ENCODE measurements around the gene GMPR. TPM values are rescaled to one million over a fixed set of nuclear protein-coding genes. Genes with fewer than 3 reads are reported as not detected.
A peak's percentile ranks its signal among the peaks of the same experiment; 100 is the strongest.

The GMPR gene
- total and polyA plus RNA-seq, 8 donors, result 9.8 to 46.3 (median 26.9) TPM

- no peak for DNase-seq
- intact Hi-C loops (cut with DNase I; ENCODE audit: low total_unique reads), result no loop called here
- no peak for TF ChIP-seq POLR2A (IDR thresholded peaks at IDR 0.05)
Observed at GRCh38 chr6:16237242-16237641, 1.1 kb upstream of the GMPR start.

GRCh38 chr6:16238963-16239797, 793 bp downstream of the GMPR start:
- Histone ChIP-seq H3K9me3 (no peaks in the 10 kb centered on the region), H3K27me3 (no peaks in the 10 kb centered on the region), H3K36me3 (no peaks in the 10 kb centered on the region), H3K27ac (peak overlapping the region; percentile 72 to 88 (median 76)), H3K4me3 (peak overlapping the region; percentile 71 to 76 (median 73)), H3K4me1 (peaks cover 31 to 68% (median 52%) of the 10 kb centered on the region in 4 donors)
- WGBS, 5 donors, result 5 to 12% (median 6%) methylated on average over 32 to 34 of the region's 34 CpGs
- TF ChIP-seq POLR2A (IDR thresholded peaks at IDR 0.05), result peak in 1 of 4 donors; percentile 7
- no peak for TF ChIP-seq EP300 (IDR thresholded peaks at IDR 0.05)
- TF ChIP-seq CTCF (IDR thresholded peaks at IDR 0.05), result peak in 5 of 7 experiments; percentile 43 to 55 (median 52)
- TF ChIP-seq POLR2AphosphoS5 (IDR thresholded peaks at IDR 0.05), result peak; percentile 15 to 75 (median 45)
- intact Hi-C loops (cut with DNase I; ENCODE audit: low total_unique reads), result no loop called here
- DNase-seq, result peak; percentile 68 to 80

More at GRCh38 chr6:16237242-16237641, 1.1 kb upstream of the GMPR start:
- Histone ChIP-seq H3K36me3 (no peaks in the 10 kb centered on the region), H3K4me3 (no peak overlapping the region), H3K4me1 (peaks cover 18 to 50% (median 38%) of the 10 kb centered on the region in 4 donors), H3K9me3 (no peaks in the 10 kb centered on the region), H3K27ac (peak overlapping the region in 4 of 5 donors; percentile 48 to 88 (median 74)), H3K27me3 (no peaks in the 10 kb centered on the region)
- 87 to 90% (median 89%) methylated on average over 7 of the region's 7 CpGs for WGBS, 5 donors

GRCh38 chr6:16239798-16240123, 1.4 kb downstream of the GMPR start:
- H3K4me1 ChIP-seq, result peaks cover 36 to 74% (median 57%) of the 10 kb centered on the region in 4 donors
- no peaks in the 10 kb centered on the region for H3K27me3 ChIP-seq
- intact Hi-C loops (cut with DNase I; ENCODE audit: low total_unique reads), result no loop called here
- WGBS, 5 donors, result 17 to 53% (median 24%) methylated on average over 4 to 5 of the region's 5 CpGs
- peak overlapping the region; percentile 71 to 76 (median 73) for H3K4me3 ChIP-seq
- peak overlapping the region; percentile 72 to 88 (median 76) for H3K27ac ChIP-seq
- TF ChIP-seq POLR2A (IDR thresholded peaks at IDR 0.05), result peak in 1 of 4 donors; percentile 7
- TF ChIP-seq POLR2AphosphoS5 (IDR thresholded peaks at IDR 0.05), result no peak
- H3K36me3 ChIP-seq, result no peaks in the 10 kb centered on the region
- no peaks in the 10 kb centered on the region for H3K9me3 ChIP-seq
- DNase-seq, result peak in 1 of 2 donors; percentile 74

- WGBS, 5 donors, result 86 to 92% (median 87%) methylated on average over 9 to 12 of the region's 12 CpGs
- DNase-seq, result no peak
- peaks cover 0 to 6% (median 0%) of the 10 kb centered on the region in 4 donors for H3K36me3 ChIP-seq
- H3K4me1 ChIP-seq, result peaks cover 45 to 81% (median 60%) of the 10 kb centered on the region in 4 donors
- no peaks in the 10 kb centered on the region for H3K27me3 ChIP-seq
- no peak overlapping the region for H3K4me3 ChIP-seq
- no peaks in the 10 kb centered on the region for H3K9me3 ChIP-seq
- intact Hi-C loops (cut with DNase I; ENCODE audit: low total_unique reads), result no loop called here
- H3K27ac ChIP-seq, result no peak overlapping the region
- TF ChIP-seq POLR2AphosphoS5 (IDR thresholded peaks at IDR 0.05) (no peak), POLR2A (IDR thresholded peaks at IDR 0.05) (no peak), CTCF (IDR thresholded peaks at IDR 0.05) (no peak), EP300 (IDR thresholded peaks at IDR 0.05) (no peak)
Observed at GRCh38 chr6:16240589-16241320, 2.4 kb downstream of the GMPR start.

GRCh38 chr6:16241321-16241689, 2.9 kb downstream of the GMPR start:
- H3K4me1 ChIP-seq, result peaks cover 44 to 76% (median 57%) of the 10 kb centered on the region in 4 donors
- H3K4me3 ChIP-seq, result no peak overlapping the region
- no peak overlapping the region for H3K27ac ChIP-seq
- peaks cover 0 to 6% (median 0%) of the 10 kb centered on the region in 4 donors for H3K36me3 ChIP-seq
- no peaks in the 10 kb centered on the region for H3K27me3 ChIP-seq
- intact Hi-C loops (cut with DNase I; ENCODE audit: low total_unique reads), result no loop called here
- no peak for DNase-seq
- 90 to 97% (median 92%) methylated on average over 4 of the region's 4 CpGs for WGBS, 5 donors
- no peaks in the 10 kb centered on the region for H3K9me3 ChIP-seq
- TF ChIP-seq EP300 (IDR thresholded peaks at IDR 0.05), result no peak
